Effector memory CD4-positive, alpha-beta T cell (primary cell): ENCODE results near the gene PTPRF.
A peak's percentile ranks its signal among the peaks of the same experiment; 100 is the strongest.

Experiments
- DNase-seq, 3 donors: peaks; one replicate each; pipeline ENCODE4 v3.0.0-alpha.2; 2020
- H3K27ac ChIP-seq: 2 replicates; pipeline ENCODE4 v1.7.0; 2013; ENCODE audit warnings: mild to moderate bottlenecking, low read length, moderate library complexity; ENCODE audit not compliant: insufficient read depth, poor library complexity, severe bottlenecking
- H3K27me3 ChIP-seq: replicated peaks from 2 replicates; pipeline ENCODE4 v1.7.0; 2013; ENCODE audit warnings: mild to moderate bottlenecking, low read length; ENCODE audit not compliant: insufficient read depth, control insufficient read depth, poor library complexity, severe bottlenecking
- H3K36me3 ChIP-seq: 2 replicates; pipeline ENCODE4 v1.7.0; 2013; ENCODE audit warnings: mild to moderate bottlenecking, low read length, moderate library complexity; ENCODE audit not compliant: control insufficient read depth, insufficient read depth
- H3K4me1 ChIP-seq: 2 replicates; pipeline ENCODE4 v1.7.0; 2013; ENCODE audit warnings: low read length, mild to moderate bottlenecking; ENCODE audit not compliant: control insufficient read depth, insufficient read depth, poor library complexity, severe bottlenecking
- H3K4me3 ChIP-seq: 2 replicates; pipeline ENCODE4 v1.7.0; 2013; ENCODE audit warnings: low read length, low read depth, mild to moderate bottlenecking; ENCODE audit not compliant: insufficient read depth, poor library complexity, severe bottlenecking
- H3K9me3 ChIP-seq: 2 replicates; pipeline ENCODE4 v1.7.0; 2013; ENCODE audit warnings: mild to moderate bottlenecking, low read length, moderate library complexity; ENCODE audit not compliant: control insufficient read depth
- total RNA-seq, 3 donors: gene quantifications; one replicate each; lab custom pipeline; 2026; lab: John Stamatoyannopoulos, UW

PTPRF gene
- total RNA-seq: 0 to 0.44 (median 0.35) reads per million in 3 donors

- no peaks in the 10 kb centered on the region for H3K36me3 ChIP-seq
- no peak within 1 kb of the TSS for H3K27ac ChIP-seq
- H3K27me3 ChIP-seq: peaks cover 26% of the 10 kb centered on the region
- DNase-seq: no peak
- H3K4me1 ChIP-seq: peaks cover 11% of the 10 kb centered on the region
- H3K9me3 ChIP-seq: no peaks in the 10 kb centered on the region
- peak within 1 kb of the TSS; percentile 37 for H3K4me3 ChIP-seq
Measured at GRCh38 chr1:43530483-43531106, at the start of gene PTPRF. TSS of gene PTPRF (plus strand) at chr1:43530883. CDS start at chr1:43545076, 14,193 bp downstream.

- no peaks in the 10 kb centered on the region for H3K36me3 ChIP-seq
- DNase-seq: no peak
- no peak overlapping the region for H3K27ac ChIP-seq
- H3K9me3 ChIP-seq: no peaks in the 10 kb centered on the region
- no peaks in the 10 kb centered on the region for H3K4me1 ChIP-seq
- H3K4me3 ChIP-seq: no peak overlapping the region
- H3K27me3 ChIP-seq: no peaks in the 10 kb centered on the region
Measured at GRCh38 chr1:43481491-43481890, 49.2 kb upstream of the PTPRF start.

GRCh38 chr1:43482215-43482614 lies 48.5 kb upstream of the PTPRF start:
- Histone ChIP-seq H3K4me3 (no peak overlapping the region), H3K27me3 (no peaks in the 10 kb centered on the region), H3K9me3 (no peaks in the 10 kb centered on the region), H3K4me1 (no peaks in the 10 kb centered on the region), H3K36me3 (no peaks in the 10 kb centered on the region), H3K27ac (no peak overlapping the region)
- DNase-seq: no peak

GRCh38 chr1:43484367-43484766 lies 46.3 kb upstream of the PTPRF start:
- Histone ChIP-seq H3K9me3 (no peaks in the 10 kb centered on the region), H3K27ac (no peak overlapping the region), H3K36me3 (no peaks in the 10 kb centered on the region), H3K4me3 (no peak overlapping the region), H3K4me1 (no peaks in the 10 kb centered on the region), H3K27me3 (no peaks in the 10 kb centered on the region)
- no peak for DNase-seq

- DNase-seq: no peak
- Histone ChIP-seq H3K27me3 (no peaks in the 10 kb centered on the region), H3K36me3 (no peaks in the 10 kb centered on the region), H3K9me3 (no peaks in the 10 kb centered on the region), H3K4me3 (no peak overlapping the region), H3K4me1 (no peaks in the 10 kb centered on the region), H3K27ac (no peak overlapping the region)
Measured at GRCh38 chr1:43488165-43488564, 42.5 kb upstream of the PTPRF start.

- DNase-seq: no peak
- Histone ChIP-seq H3K36me3 (no peaks in the 10 kb centered on the region), H3K4me1 (no peaks in the 10 kb centered on the region), H3K27me3 (no peaks in the 10 kb centered on the region), H3K27ac (no peak overlapping the region), H3K9me3 (no peaks in the 10 kb centered on the region), H3K4me3 (no peak overlapping the region)
Measured at GRCh38 chr1:43491061-43491460, 39.6 kb upstream of the PTPRF start.

- no peak for DNase-seq
- Histone ChIP-seq H3K27me3 (no peaks in the 10 kb centered on the region), H3K27ac (no peak overlapping the region), H3K36me3 (no peaks in the 10 kb centered on the region), H3K4me3 (no peak overlapping the region), H3K4me1 (no peaks in the 10 kb centered on the region), H3K9me3 (no peaks in the 10 kb centered on the region)
Measured at GRCh38 chr1:43492826-43493225, 37.9 kb upstream of the PTPRF start.

- no peak for DNase-seq
- Histone ChIP-seq H3K9me3 (no peaks in the 10 kb centered on the region), H3K27ac (no peak overlapping the region), H3K4me3 (no peak overlapping the region), H3K36me3 (no peaks in the 10 kb centered on the region), H3K27me3 (no peaks in the 10 kb centered on the region), H3K4me1 (no peaks in the 10 kb centered on the region)
Measured at GRCh38 chr1:43493661-43494450, 36.8 kb upstream of the PTPRF start.

- H3K9me3 ChIP-seq: no peaks in the 10 kb centered on the region
- no peak overlapping the region for H3K4me3 ChIP-seq
- no peaks in the 10 kb centered on the region for H3K27me3 ChIP-seq
- no peak overlapping the region for H3K27ac ChIP-seq
- DNase-seq: no peak
- no peaks in the 10 kb centered on the region for H3K36me3 ChIP-seq
- H3K4me1 ChIP-seq: no peaks in the 10 kb centered on the region
Measured at GRCh38 chr1:43495204-43495603, 35.5 kb upstream of the PTPRF start.

GRCh38 chr1:43499898-43500297 lies 30.8 kb upstream of the PTPRF start:
- no peaks in the 10 kb centered on the region for H3K9me3 ChIP-seq
- H3K36me3 ChIP-seq: no peaks in the 10 kb centered on the region
- DNase-seq: no peak
- H3K4me1 ChIP-seq: no peaks in the 10 kb centered on the region
- no peak overlapping the region for H3K4me3 ChIP-seq
- no peaks in the 10 kb centered on the region for H3K27me3 ChIP-seq
- H3K27ac ChIP-seq: no peak overlapping the region
